ENCODE results near the gene TBX18. TPM values are rescaled to one million over a fixed set of nuclear protein-coding genes. Genes with fewer than 3 reads are reported as not detected.

The TBX18 gene
- total RNA-seq, 1 donor from 2014 or later, result 6.5 TPM

DNA sequence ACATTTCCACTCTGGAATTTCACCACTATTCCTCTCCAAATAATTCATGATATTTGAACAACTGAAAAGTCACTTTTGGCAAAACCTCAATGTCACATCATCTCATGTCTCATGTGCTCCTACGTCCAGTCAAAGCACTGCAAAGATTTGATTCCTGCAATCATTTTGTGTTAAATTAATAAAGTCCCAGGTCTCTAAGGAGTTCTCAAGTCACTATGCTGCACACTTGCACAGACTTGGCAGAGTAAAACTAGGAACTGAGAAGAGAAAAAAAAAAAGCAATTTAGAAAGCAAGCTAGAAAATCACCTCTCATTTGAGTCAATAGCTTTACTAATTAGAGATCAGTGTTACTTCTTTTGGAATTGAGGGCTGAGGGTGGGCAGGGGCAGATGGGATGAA is 11.2 kb downstream of the TBX18 start:
- FAIRE-seq (no peak), DNase-seq (ENCODE audit: low spot score in 2 of 2) (no peak)

GRCh38 chr6:84752118-84752850 is 12.1 kb downstream of the TBX18 start:
- FAIRE-seq (no peak), DNase-seq (ENCODE audit: low spot score in 2 of 2) (no peak)

GRCh38 chr6:84749181-84749580 is 15.2 kb downstream of the TBX18 start:
- FAIRE-seq, result no peak
- no peak for DNase-seq (ENCODE audit: low spot score in 2 of 2)

DNA sequence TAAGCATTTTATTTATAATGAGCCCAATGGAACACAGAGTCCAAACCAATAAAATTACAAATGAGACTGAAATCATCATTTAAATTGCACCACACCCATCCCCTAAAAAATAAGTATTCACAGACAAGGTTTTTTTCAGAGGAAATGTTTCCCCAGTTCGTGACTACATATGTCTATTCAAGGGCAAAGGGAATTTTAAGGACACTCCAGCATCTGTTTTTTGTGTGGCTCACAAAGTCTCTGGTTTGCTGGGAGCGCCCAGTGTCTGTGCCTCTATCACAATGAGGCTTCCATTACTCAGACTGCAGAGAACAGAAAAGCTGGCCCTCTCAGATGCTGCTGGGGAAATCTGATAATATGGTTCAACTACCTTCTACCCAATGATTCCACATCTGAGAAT is 16.0 kb downstream of the TBX18 start:
- DNase-seq (ENCODE audit: low spot score in 2 of 2) (no peak), FAIRE-seq (no peak)

DNA sequence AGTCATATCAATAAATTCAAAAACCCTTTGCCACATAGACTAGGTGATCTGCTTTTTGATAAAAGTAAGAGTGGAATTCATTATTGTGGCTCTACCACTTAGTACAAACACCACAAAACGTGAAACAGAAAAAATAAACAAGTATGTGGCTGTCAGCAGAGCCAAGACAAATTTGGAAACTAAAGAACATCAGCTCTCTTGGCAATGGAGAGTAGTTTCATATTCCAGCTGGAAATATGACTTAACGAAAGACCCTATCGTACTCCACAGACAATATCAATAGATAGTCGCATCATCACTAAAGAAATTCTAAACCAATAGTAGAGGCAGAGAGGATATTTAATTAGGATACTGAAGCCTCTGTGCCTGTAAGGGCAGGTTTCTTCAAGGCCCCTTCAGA is 20.8 kb downstream of the TBX18 start:
- FAIRE-seq, result no peak

DNA sequence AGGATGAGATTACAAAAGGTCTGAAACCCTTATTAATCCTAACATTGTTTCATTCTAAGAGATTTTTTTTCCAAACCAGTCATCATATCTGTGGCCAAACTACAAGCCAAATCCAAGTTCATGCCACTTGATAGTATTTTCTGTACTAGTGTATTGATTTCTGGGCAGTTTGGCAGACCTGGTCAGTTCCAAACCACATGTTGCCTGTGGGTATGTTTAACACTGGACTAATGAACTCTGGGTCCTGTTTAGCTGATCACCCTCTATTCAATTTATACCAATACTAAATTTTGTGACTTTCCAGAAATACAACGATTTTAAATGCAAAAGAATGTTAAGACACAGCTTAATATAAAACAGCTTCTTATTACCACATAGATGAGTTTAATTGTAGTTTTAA is 24.0 kb downstream of the TBX18 start:
- DNase-seq (ENCODE audit: low spot score in 2 of 2) (no peak), FAIRE-seq (no peak)

More for the DNA sequence above, 20.8 kb downstream of the TBX18 start:
- DNase-seq (ENCODE audit: low spot score in 2 of 2), result no peak

DNA sequence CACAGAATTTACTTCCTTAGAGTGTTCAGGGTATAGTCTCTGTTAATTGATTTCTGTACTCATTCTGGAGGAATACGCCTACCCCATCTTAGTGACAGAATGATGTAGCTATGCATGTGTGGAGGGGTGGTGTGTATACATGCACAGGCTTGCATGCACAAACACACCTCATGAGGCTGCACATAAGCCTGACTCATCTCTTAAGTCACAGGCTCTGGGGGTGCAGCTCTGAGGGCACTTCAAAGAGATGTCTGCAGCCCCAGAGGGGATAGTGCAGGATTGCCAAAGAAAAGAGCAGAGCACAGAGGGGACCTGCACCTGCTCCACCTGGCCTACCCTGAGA is 24.6 kb downstream of the TBX18 start:
- DNase-seq (ENCODE audit: low spot score in 2 of 2), result no peak
- FAIRE-seq, result no peak

DNA sequence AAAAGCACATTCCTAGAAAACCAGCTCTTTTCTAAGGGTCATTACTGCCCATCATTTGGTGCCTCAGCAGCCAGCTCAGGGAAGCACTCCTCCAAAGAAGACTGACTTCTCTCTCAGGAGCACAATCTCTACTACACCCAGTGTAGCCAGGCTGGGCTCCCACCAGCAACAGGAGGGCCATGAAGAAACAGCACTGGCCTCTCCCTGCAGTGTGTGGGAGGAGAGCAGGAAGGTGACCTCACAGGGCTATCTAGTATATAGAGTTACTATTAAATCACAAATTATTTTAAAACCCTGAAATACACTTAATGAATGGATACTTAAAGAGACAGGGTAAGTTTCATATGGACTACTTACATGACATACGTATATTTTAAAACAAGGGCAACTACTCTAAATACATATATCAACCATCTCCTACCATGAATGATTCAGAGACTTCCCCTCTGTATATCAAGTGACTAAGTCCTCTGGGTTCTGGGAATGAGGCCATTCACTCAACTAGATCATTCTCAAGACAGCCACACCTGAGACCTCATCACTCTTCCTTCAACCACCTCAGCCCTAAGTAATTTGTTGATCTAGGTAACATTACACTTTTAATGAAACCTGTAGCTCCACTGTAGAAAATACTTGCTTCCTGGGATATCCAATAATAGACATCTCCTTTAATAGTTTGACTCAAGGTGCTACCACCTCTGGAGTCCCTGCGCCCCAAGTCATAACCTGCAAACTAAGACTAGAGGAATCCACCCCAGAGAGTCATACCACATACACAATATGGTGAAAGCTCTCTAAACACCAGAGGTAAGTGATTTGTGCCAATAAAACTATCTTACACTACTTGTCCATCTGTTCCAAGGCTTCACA is 25.2 kb downstream of the TBX18 start:
- FAIRE-seq, result no peak
- DNase-seq (ENCODE audit: low spot score in 2 of 2), result no peak

DNA sequence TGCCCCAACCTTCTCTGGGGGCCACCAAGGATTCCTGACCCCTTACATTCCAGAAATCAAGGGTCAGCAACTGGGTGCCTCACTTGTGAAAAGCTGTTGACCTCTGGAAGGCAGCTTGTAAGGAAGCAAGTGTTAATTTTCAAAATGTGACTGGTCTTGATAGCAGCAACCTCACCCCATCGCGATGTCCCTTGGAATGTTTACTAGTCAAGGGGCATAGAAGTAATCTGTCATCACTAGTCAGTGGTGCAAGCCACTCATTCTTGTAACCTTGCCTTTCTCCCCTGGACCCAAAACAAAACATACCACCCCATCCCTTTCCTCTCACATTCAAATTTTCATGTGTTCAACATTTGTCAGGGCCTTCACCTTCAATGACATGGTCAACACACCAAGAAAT is 30.5 kb downstream of the TBX18 start:
- DNase-seq (ENCODE audit: low spot score in 2 of 2), result no peak
- no peak for FAIRE-seq

- DNase-seq (ENCODE audit: low spot score in 2 of 2) (no peak), FAIRE-seq (no peak)
These were observed 32.5 kb downstream of the TBX18 start for GRCh38 chr6:84731901-84732300.

GRCh38 chr6:84731401-84731800 is 33.0 kb downstream of the TBX18 start:
- FAIRE-seq (no peak), DNase-seq (ENCODE audit: low spot score in 2 of 2) (no peak)

DNA sequence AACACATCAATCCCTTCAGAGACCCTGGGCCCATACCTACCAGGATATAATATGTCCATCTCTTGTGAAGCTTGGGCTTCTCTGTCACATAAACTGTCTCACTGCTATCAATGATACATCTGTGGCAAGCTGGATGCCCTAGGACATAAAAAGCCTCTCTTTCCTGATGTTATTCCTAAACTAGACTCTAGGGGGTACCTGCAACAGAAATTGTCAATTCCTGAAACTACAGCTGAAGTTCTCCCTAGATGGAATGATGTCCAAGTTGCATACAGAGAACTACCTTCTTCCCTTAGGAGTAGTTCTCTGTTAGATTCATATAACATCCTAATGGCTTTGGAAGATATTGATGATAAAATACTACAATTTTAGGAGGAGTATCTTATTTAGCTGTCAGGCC is 35.8 kb downstream of the TBX18 start:
- DNase-seq (ENCODE audit: low spot score in 2 of 2) (no peak), FAIRE-seq (no peak)

GRCh38 chr6:84719152-84719551 is 45.2 kb downstream of the TBX18 start:
- no peak for FAIRE-seq
- no peak for DNase-seq (ENCODE audit: low spot score in 2 of 2)

DNA sequence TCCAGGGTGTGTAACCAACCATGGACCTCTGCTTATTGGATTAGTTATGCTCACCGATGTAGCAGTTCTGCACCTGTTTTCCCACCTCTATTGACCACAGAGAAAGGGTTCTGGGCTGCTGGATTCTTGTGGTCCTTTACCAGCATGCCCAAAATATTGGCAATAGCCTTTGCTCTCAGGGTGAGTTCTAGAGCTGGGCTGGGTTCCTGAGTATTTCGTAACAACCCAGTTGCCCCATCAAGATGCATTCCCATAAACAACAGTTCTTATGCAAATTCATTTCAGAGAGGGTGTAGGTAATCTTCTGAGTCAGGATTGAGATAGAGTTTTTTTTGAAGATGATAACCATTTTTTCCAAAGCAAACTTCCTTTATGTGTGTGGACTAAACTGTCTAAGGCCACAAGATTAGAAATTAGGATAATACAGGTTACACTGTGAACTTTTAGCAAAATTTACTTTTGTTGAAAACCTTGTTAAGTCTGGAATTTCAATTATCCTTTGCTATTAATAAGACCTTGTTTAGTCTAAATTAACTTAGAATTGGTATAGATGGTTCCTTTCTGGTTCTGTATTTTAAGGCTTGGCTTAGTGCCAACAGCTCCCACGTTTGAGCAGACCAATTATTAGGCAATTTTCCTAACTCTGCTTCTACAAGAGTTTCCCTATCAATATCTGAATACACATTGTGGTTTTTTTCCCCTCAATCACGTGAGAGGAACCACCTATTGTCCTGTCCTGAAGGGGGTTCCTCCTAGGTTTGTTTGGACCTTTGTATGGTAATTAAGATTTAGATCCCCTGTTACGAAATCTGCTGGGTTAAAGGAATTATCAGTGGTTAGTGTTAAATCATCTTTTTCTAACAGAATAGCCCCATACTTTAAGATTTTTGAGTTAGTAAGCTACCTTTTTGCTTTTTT is 46.1 kb downstream of the TBX18 start:
- DNase-seq (ENCODE audit: low spot score in 2 of 2) (no peak), FAIRE-seq (no peak)

GRCh38 chr6:84709121-84709520 is 55.3 kb downstream of the TBX18 start:
- DNase-seq (ENCODE audit: low spot score in 2 of 2), result no peak
- no peak for FAIRE-seq

- no peak for FAIRE-seq
- DNase-seq (ENCODE audit: low spot score in 2 of 2), result no peak
These were observed 57.2 kb downstream of the TBX18 start for GRCh38 chr6:84707171-84707570.

DNA sequence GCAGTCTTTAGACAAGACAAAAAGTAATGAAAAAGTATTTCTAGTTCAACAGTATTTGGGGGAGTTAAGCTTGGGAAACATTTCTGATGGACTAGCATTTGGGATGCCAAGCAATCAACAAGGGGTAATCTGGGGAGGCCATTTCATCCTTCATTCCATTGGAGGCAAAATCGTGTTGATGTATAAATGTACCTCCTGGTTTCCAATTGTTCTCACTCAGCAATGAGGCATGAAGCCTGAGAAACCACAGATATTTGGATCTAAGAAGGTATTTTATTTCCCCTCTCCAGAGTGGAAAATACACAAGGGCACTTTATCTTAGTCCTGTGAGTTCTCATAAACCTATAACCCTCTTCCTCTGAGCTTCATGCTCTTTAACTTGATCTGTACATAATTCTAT is 68.2 kb downstream of the TBX18 start:
- FAIRE-seq (no peak), DNase-seq (ENCODE audit: low spot score in 2 of 2) (no peak)

DNA sequence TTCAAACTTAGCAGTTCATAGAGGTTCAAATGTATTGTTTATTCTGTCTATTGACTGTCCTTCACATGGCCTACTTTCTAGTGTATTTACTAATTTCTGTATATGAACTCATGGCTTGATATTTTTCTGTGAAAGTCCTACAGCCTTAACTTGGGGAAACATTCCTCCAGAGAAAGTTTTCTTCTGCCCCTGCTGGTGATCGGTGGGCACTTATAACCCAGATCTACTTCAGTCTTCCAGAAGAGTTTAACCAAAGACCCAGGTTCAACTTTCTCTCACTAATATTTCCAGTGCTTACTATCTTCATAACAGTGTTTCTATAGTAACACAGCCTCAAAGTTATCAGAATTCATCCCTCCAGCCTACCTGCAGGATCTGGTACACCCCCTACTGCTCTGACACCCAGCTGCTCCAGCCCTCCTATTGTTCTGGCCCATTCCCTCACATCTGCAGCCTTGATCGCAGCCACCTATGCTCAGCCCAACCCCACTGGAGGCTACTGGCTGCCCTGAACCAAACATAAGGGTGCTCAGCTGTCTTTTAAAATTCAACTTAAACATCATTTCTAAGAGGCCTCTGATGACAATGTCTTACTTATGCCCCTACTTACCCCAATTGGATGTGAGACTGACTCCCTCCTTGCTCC is 72.3 kb downstream of the TBX18 start:
- no peak for DNase-seq (ENCODE audit: low spot score in 2 of 2)
- no peak for FAIRE-seq

DNA sequence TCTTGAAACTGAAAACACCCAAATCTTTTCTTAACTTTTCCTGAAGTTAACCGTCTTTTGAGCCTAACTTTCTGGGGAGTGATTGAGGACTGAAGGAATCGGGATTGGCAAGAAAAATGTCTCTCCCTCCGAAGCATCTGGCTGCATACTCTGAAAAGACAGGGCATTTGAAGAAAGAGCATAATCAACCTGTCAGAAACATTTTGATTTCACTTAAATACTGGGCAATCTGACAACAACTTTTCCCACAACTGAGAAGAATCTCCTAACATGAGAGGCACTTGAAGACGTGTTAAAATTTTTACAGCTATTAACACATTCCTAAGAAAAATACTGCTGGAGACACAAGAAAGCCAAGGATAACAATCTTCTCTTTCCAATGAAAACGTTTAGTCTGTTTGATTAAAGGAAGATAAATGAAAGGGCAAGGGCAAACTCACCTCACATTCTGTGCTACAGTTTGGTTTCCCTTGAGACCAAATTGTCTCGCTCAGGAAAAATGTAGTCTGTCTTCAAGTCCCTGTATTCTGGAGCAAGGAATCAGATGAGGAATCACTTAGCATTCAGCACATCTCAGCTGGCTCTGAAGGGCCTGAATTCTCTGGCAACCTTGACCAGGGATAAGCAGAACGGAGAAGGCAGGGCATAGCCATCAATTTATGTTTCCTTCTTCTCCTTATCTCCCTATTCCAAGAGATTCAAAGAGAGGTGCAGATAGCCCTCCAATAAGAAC is 76.1 kb downstream of the TBX18 start:
- FAIRE-seq (no peak), DNase-seq (ENCODE audit: low spot score in 2 of 2) (no peak)

GRCh38 chr6:84687431-84687830 is 77.0 kb downstream of the TBX18 start:
- no peak for FAIRE-seq
- DNase-seq (ENCODE audit: low spot score in 2 of 2), result no peak
